Stimulated activated CD8-positive, alpha-beta memory T cell treated with anti-CD3 and anti-CD28 coated beads, Interleukin-12 subunit alpha, Interleukin-12 subunit beta, amount 100 ng/mL, for 4 hours (primary cell): ENCODE data around the gene OR4Q2.
"Not testable (repeated sequence)": the region's sequence is repeated elsewhere in the genome, so short reads cannot be mapped to it uniquely, and the experiment has no call there.

Experiments
- DNase-seq: peaks from one replicate; pipeline ENCODE4 v3.0.0-alpha.2; 2020; ENCODE audit warnings: low read depth

Gene OR4Q2

DNA sequence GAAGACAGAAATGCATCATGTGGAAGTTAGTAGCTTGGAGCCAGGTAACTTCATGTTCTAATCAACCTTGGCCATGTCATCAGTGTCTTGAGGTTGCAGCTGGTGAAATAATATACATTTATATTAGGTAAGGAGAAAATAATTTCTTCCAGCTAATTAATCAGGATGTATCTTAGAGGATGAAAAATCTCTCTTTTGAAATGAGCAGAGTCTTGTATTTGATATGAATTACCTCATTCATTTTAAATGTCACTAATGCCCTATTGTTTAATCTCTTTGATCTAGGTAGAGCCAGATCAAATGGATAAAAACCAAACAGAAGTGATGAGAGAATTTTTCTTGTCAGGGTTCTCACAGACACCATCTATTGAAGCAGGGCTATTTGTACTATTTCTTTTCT lies at the start of gene OR4Q2:
OR4Q2 (plus strand) TSS at position 301 of the 400 bp plus-strand sequence.
- no peak for DNase-seq

DNA sequence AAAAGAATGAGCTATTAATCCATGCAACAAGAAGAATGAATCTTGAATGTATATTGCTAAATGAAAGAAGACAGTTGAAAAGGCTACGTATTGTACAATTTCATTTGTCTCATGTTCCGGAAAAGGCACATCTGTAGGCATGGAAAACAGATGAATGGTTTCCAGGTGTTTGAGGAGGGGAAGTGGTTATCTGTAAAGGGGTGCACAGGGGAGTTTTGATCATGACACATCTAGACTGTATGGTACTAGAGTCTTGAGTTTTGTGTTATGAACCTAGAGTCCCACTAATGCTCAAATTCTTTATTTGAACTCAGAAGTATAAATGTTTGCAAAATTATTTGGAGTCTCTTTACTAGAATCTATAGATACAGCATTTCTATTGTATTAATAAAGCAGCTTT lies 32.2 kb upstream of the OR4Q2 start:
- not testable (repeated sequence) for DNase-seq

DNA sequence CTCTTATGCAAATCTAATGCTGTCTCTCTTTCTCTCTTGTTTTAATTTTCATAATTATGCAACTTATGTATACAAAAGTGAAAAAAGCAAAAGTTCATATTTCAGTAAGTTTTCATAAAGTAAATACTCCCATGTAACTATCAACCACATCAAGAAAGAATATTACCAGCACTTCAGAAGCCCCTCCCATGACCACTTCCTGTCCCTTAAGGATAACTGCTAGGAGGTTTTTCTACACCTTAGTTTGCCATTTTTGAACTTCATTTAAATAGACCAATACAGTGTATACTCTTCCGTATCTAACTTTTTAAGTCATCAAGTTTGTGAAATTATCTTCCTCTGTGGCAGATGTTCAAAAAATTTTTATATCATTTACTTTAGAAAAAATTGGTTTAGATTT lies 27.1 kb upstream of the OR4Q2 start:
- DNase-seq: no peak

DNA sequence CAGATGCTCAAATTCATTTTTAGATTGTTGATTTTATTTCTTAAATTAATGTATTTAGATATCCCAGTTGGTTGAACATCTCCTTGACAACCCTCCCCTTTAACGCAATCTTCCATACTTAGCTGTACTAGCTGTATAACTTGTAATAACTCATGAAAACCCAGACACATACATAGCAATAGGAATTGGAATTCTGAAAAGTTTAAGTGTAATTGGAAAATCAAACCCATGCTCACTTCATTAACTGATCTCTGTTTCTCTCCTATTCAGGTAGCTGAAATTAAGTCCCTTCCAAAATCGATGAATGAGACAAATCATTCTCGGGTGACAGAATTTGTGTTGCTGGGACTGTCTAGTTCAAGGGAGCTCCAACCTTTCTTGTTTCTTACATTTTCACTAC lies 26.7 kb upstream of the OR4Q2 start, which contains the start of gene OR4K15:
OR4K15 (plus strand) TSS at position 301 of the 400 bp plus-strand sequence; CDS start at position 301, 0 bp downstream.
- DNase-seq: no peak

DNA sequence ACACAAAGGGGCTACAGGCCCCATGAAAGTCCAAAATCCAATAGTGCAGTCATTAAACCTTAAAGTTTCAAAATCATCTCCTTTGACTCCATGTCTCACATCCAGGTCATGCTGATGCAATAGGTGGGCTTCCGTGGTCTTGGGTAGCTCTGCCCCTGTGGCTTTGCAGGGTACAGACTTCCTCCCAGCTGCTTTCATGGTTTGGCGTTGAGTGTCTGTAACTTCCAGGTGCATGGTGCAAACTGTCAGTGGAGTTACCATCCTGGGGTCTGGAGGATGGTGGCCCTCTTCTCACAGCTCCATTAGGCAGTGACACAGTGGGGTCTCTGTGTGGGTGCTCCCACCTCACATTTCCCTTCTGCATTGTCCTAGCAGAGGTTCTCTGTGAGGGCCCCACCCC lies 8.5 kb upstream of the OR4Q2 start:
- DNase-seq: no peak

DNA sequence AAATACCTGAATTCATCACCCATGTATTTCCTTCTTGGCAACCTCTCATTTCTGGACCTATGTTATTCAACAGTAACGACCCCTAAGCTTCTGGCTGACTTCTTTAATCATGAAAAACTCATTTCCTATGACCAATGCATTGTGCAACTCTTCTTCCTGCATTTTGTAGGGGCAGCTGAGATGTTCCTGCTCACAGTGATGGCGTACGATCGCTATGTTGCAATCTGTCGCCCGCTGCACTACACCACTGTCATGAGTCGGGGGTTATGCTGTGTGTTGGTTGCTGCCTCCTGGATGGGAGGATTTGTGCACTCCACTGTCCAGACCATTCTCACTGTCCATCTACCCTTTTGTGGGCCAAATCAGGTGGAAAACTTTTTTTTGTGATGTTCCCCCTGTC lies 356 bp downstream of the OR4Q2 start:
- DNase-seq: no peak

DNA sequence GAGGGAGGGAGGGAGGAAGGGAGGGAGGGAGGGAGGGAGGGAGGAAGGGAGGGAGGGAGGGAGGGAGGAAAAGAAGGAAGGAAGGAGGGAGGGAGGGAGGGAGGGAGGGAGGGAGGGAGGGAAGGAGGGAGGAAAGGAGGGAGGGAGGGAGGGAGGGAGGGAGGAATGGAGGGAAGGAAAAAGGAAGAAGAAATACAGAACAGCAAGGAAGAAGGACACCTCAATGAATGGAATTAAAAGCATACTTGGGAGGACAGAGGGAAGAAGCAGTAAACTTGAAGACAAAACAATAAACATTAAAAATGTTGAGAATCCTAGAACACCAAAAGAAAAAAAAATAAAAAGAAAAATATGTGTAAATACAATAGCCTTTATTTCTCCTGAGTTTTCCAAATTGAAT lies 6.2 kb downstream of the OR4Q2 start:
- DNase-seq: no peak

DNA sequence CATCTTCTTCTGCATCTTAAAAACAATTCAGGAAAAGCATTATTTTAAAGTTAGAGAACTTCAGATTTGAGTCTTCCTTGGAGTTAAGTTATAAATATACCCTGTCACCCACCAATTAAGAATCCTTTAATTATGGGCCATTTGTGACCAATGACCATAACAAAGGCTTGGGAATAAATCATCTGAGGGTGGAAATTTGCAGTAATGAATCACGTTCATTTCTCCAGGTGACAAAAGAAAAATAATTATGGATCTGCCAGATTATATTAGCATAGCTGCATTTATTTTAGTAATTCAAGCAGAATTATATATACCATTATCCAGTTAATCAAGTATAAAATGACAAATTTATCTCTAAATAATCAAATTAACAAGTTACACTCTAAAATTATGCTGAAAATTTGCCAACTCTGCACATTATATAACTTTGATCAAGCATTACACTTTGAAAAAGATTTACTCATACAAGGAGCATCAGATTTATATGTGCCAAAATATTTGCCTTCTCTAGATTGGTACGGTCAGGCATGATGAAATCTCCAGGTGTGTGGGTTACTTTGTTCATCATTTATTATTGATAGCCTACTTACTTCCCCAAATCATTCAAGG lies 17.4 kb downstream of the OR4Q2 start, which contains the start of gene OR4K14:
OR4K14 (minus strand) TSS at position 51 of the 609 bp plus-strand sequence. CDS start 4,114 bp downstream, outside the sequence.
- no peak for DNase-seq

DNA sequence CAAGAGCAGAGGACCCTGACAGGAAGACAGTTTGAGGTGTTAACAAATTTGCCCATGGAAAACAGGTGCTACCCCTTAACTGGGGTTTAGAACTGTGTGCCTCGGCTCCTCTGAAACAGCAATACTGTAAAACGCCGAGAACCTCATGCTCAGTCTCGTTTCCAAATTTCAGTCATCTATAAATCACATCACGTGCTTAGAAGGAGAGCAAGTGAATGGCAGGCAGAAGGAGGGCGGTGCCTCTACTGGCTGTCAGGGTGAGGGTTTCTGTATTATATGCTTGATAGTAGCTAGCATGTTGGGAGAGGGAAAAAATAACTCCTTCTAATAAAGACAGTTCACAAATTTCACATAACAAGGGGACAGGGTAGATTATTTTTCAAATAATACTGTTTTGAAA lies 29.1 kb downstream of the OR4Q2 start:
- DNase-seq: no peak

DNA sequence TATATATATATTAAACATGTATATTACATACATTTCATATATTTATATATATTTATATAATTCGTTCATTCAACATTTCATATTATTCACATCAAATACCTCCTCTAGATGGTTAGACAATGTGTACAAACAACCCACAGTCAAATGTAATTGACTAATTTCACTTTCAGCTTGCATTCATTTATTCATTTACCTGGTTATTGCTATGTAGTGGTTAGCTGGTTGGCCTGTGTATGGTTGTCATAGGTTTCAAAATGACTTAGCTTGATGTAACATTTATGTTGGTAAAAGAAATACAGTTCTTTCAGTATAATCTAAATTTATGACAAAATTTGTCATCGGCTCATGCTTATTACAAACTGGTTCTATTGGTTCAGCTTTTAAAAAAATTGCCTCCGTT lies 33.5 kb downstream of the OR4Q2 start:
- DNase-seq: no peak

DNA sequence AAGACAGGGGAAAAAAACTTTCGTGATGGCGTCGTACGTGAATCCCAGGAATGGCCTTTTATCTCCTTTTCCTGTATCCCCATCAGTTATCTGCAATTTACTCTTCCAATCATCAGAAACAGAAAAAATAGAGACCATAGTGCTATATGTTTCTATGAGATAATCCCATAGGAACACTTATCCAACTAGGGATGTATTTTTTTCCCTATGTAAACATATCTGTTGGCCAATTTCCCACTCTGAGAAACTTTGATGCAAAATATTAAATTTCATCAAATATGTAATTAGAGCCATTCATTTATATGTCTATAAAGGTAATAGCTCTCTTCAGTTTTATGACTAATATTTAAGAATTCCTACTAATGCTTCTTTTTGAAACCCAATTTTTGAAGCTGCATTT lies 34.0 kb downstream of the OR4Q2 start, which contains the start of gene OR4K13:
OR4K13 (minus strand) TSS at position 101 of the 400 bp plus-strand sequence. CDS start 1,280 bp downstream, outside the sequence.
- DNase-seq: no peak

DNA sequence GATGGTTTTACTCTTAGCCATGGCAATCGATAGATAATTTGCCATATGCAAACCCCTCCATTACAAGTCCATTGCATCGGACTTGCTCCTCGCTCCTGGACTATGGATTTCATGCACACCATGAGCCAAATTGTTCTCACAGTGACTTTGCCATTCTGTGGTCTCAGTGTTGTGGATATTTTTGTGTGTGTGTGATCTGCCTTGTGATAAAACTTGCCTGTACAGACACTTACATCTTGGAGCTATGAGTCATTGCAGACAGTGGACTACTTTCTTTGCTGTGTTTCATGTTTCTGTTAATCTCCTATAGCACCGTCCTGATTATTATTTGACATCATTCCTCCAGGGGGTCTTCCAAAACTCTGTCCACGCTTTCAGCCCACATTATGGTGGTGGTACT lies 42.3 kb downstream of the OR4Q2 start:
- no peak for DNase-seq

DNA sequence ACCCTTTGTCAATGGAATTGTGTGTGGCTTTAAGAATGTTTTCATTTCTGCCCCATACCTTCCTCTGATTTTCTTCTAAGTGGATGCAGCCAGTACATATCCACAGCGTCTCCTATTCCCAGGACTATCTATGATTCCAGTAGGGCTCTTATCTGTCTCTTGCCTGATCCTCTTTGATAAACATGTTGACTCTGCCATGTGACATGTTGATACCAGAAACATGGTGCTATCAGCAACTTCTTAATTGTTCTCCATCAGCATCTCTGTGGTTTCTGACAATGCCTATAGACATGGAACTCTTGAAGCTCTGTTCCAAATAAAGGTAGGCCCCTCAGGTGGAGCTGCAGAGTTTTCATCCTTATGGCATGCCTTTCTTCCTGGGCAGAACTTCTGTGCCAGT lies 46.2 kb downstream of the OR4Q2 start:
- no peak for DNase-seq
